Thyroid gland (tissue), 4 donors: ENCODE measurements around the gene EMC7.

ENCODE experiments used
- POLR2A ChIP-seq, 2 donors: fragments of 450-650 bp; IDR thresholded peaks; one replicate each; pipeline ENCODE4 v1.6.1; 2017; ENCODE audit warnings: antibody characterized with exemption in 2 of 2, mild to moderate bottlenecking in 2 of 2, moderate library complexity in 1 of 2
- TF ChIP-seq, protein P1 (sequence below), 6 experiments: fragments of 200-600 bp in 3 of 6; fragments of 450-650 bp in 3 of 6; sonication (generic) in 3 of 6; IDR thresholded peaks; one replicate each; pipeline ENCODE4 v1.5.1; 2016 to 2019; ENCODE audit warnings: antibody characterized with exemption in 6 of 6, mild to moderate bottlenecking in 2 of 6, inconsistent platforms in 1 of 6, moderate library complexity in 1 of 6

DNA sequence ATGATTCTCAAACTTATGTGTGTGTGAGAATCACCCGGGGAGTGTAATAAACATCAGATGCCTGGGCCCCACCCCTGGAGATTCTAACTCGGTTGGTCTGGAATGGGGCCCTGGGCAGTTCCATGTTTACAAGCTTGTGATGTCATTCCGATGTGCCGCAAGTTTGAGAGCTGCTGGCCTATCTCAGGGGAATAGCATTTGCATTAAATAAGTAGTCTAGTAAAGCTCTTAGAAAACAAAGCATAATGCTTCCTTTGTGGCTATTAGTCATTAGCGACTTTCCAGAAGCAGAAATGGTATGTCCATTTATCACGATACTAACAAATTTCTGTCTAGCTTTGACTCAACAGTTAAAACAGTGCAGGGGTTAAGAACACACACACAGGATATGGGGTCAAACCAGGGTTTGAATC is 21.1 kb upstream of the EMC7 start:
- TF ChIP-seq, protein P1, sequence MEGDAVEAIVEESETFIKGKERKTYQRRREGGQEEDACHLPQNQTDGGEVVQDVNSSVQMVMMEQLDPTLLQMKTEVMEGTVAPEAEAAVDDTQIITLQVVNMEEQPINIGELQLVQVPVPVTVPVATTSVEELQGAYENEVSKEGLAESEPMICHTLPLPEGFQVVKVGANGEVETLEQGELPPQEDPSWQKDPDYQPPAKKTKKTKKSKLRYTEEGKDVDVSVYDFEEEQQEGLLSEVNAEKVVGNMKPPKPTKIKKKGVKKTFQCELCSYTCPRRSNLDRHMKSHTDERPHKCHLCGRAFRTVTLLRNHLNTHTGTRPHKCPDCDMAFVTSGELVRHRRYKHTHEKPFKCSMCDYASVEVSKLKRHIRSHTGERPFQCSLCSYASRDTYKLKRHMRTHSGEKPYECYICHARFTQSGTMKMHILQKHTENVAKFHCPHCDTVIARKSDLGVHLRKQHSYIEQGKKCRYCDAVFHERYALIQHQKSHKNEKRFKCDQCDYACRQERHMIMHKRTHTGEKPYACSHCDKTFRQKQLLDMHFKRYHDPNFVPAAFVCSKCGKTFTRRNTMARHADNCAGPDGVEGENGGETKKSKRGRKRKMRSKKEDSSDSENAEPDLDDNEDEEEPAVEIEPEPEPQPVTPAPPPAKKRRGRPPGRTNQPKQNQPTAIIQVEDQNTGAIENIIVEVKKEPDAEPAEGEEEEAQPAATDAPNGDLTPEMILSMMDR (IDR thresholded peaks at IDR 0.05): no peak
- TF ChIP-seq POLR2A (IDR thresholded peaks at IDR 0.05): no peak
